Measurements from ENCODE around the gene ZFPM1. TPM values are rescaled to one million over a fixed set of nuclear protein-coding genes. Genes with fewer than 3 reads are reported as not detected.
"Not testable (repeated sequence)": the region's sequence is repeated elsewhere in the genome, so short reads cannot be mapped to it uniquely, and the experiment has no call there.

The ZFPM1 gene
- total and polyA plus RNA-seq, 4 donors, result 0.59 to 8.7 (median 5.7) TPM

DNA sequence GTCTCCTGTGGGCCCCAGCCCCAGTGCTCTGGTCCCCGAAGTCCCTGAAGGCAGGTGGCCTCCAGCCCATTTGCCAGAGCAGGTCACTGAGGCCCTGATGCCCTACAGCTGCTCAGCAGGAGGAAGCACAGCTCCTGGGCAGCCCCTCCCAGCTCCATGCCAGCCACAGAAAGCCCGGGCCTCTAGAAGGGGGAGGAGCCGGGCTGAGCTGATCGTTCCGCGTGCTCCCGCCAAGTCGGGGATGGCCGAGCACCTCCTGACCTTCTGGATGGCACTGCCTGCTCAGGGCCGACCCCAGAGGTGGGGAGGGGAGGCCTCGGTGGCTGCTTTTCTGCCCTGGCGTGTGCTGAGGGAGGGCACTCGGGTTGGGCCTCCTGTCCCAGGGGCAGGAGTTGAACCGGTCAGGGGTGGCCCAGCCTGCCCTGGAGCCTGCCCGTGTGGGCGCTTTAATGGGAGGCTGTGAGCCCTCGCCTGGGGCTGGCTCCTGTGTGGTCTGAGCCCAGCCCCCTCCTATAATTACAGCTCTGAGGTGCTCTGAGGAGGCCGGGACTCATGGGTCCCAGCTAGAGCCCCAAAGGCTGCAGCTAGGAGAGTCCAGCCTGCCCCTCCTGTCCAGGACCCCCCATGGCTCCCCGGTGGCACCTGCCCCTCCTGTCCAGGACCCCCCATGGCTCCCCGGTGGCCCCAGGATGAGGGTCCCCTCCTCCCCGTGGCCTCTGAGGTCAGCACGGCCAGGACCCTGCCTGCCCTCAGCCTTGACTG, 29.7 kb downstream of the ZFPM1 start:
- H3K4me1 ChIP-seq (ENCODE audit: control insufficient read depth, insufficient read depth, low read length), result peaks cover 38% of the 10 kb centered on the region
- no peaks in the 10 kb centered on the region for H3K9me3 ChIP-seq (ENCODE audit: control insufficient read depth, insufficient read depth, low read length)
- no peak overlapping the region for H3K4me3 ChIP-seq (ENCODE audit: low read depth, low read length)
- no peak for DNase-seq (ENCODE audit: low read depth in 4 of 6, low spot score in 6 of 6)
- peaks cover 42% of the 10 kb centered on the region for H3K36me3 ChIP-seq (ENCODE audit: control insufficient read depth, insufficient read depth, low read length)
- 53% methylated on average over 22 of the region's 22 CpGs for WGBS (ENCODE audit: insufficient coverage)
- no peaks in the 10 kb centered on the region for H3K27me3 ChIP-seq (ENCODE audit: control insufficient read depth, insufficient read depth, low read length)
- H3K27ac ChIP-seq (ENCODE audit: low read depth, low read length), result no peak overlapping the region

DNA sequence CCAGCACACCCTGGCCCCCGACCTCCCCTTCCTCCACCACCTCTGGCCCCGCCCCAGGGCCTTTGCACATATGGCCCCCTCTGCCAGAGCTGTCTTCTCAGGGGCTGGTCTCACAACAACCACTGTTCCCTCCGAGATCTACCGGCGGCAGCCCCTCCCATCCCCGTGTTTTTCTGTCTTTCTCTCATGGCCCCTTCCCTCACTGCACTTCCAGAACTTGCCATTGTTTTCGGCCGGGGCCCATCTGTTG, 30.2 kb downstream of the ZFPM1 start:
- H3K4me1 ChIP-seq (ENCODE audit: control insufficient read depth, insufficient read depth, low read length), result peaks cover 33% of the 10 kb centered on the region
- H3K36me3 ChIP-seq (ENCODE audit: control insufficient read depth, insufficient read depth, low read length), result peaks cover 47% of the 10 kb centered on the region
- 43% methylated on average over 8 of the region's 8 CpGs for WGBS (ENCODE audit: insufficient coverage)
- H3K9me3 ChIP-seq (ENCODE audit: control insufficient read depth, insufficient read depth, low read length), result no peaks in the 10 kb centered on the region
- H3K4me3 ChIP-seq (ENCODE audit: low read depth, low read length), result no peak overlapping the region
- H3K27ac ChIP-seq (ENCODE audit: low read depth, low read length), result no peak overlapping the region
- H3K27me3 ChIP-seq (ENCODE audit: control insufficient read depth, insufficient read depth, low read length), result no peaks in the 10 kb centered on the region
- DNase-seq (ENCODE audit: low read depth in 4 of 6, low spot score in 6 of 6), result no peak

DNA sequence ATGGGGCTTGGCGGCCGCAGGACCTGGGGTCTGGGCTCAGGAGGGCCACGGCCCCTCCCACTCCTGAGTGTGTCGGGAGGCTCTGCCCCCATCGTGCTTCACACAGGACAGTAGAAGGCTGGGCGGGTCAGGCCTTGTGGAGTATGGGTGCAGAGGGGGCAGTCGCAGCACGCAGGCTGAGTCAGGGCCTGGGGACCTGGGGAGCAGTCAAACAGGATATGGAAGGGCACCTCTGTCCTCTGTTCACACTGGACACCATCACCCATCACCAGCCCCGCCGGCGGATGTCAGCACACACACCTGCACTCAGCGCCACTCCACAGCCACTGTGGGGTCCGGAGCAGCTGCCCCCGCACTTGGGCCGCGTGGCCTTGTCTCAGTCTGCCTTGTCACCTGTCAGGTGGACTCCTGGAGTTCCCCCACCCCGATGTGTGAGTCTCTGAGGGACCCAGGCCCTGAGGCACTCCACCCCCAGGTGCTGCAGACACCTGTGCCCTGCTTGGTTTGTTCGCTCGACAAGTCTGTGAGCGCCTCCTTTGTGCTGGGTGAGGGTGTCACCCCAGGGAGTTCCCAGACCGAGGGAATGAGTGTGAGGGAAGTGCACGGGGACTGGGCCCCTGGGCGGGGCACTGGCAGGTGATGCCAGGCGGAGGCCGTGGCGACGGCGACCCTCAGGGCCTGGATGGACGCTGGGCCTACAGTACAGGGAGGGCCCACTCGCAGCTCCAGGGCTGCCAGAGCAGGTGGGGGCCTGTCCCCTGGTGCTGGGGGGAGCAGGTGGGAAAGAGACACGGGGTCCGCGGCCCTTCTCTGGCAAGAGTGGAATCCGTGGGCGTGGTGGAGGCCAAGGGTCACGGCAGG, 31.7 kb downstream of the ZFPM1 start:
- Histone ChIP-seq H3K4me3 (ENCODE audit: low read depth, low read length) (no peak overlapping the region), H3K36me3 (ENCODE audit: control insufficient read depth, insufficient read depth, low read length) (peaks cover 53% of the 10 kb centered on the region), H3K27ac (ENCODE audit: low read depth, low read length) (no peak overlapping the region), H3K9me3 (ENCODE audit: control insufficient read depth, insufficient read depth, low read length) (no peaks in the 10 kb centered on the region), H3K4me1 (ENCODE audit: control insufficient read depth, insufficient read depth, low read length) (peaks cover 27% of the 10 kb centered on the region), H3K27me3 (ENCODE audit: control insufficient read depth, insufficient read depth, low read length) (no peaks in the 10 kb centered on the region)
- no peak for DNase-seq (ENCODE audit: low read depth in 4 of 6, low spot score in 6 of 6)
- 90% methylated on average over 31 of the region's 36 CpGs for WGBS (ENCODE audit: insufficient coverage)

DNA sequence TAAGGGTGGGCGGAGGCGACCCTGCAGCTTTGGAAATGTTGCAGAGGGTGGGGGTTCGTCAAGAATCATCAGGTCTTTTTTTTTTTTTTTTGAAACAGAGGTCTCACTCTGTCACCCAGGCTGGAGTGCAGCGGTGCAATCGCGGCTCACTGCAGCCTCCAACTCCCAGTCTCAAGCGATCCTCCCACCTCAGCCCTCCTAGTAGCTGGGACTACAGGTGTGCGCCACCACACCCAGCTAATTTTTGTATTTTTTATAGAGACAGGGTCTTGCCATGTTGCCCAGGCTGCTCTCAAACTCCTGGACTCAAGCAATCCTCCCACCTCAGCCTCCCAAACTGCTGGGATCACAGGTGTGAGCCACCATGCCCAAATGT, 32.3 kb downstream of the ZFPM1 start:
- peaks cover 27% of the 10 kb centered on the region for H3K4me1 ChIP-seq (ENCODE audit: control insufficient read depth, insufficient read depth, low read length)
- peaks cover 56% of the 10 kb centered on the region for H3K36me3 ChIP-seq (ENCODE audit: control insufficient read depth, insufficient read depth, low read length)
- 100% methylated on average over 2 of the region's 8 CpGs for WGBS (ENCODE audit: insufficient coverage)
- not testable (repeated sequence) for H3K27ac ChIP-seq (ENCODE audit: low read depth, low read length); H3K4me3 ChIP-seq (ENCODE audit: low read depth, low read length); H3K9me3 ChIP-seq (ENCODE audit: control insufficient read depth, insufficient read depth, low read length); DNase-seq (ENCODE audit: low read depth in 4 of 6, low spot score in 6 of 6); H3K27me3 ChIP-seq (ENCODE audit: control insufficient read depth, insufficient read depth, low read length)

DNA sequence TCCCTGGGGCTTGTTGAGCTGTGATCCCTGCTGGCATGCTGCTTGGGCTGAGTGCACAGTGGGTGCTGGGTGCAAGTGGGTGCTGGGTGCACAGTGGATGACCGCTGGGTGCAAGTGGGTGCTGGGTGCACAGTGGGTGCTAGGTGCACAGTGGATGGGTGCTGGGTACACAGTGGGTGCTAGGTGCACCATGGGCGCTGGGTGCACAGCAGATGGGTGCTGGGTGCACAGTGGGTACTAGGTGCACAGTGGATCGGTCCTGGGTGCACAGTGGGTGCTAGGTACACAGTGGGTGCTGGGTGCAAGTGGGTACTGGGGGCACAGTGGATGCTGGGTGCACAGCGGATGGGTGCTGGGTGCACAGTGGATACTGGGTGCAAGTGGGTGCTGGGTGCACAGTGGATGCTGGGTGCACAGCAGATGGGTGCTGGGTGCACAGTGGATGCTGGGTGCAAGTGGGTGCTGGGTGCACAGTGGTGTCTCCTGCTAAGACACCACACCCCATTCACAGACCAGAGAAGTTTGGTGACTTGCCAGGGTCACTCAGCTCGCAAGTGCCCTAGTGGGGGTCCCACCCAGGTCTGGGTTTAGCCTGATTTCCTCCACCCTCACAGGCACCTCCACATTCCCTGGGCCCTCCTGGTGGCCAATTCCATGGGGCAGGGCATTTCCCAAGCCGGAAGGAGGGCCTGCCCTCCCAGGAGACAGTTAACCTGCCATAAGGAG, 33.5 kb downstream of the ZFPM1 start:
- WGBS (ENCODE audit: insufficient coverage), result 95% methylated on average over 5 of the region's 6 CpGs
- peaks cover 68% of the 10 kb centered on the region for H3K36me3 ChIP-seq (ENCODE audit: control insufficient read depth, insufficient read depth, low read length)
- no peak overlapping the region for H3K4me3 ChIP-seq (ENCODE audit: low read depth, low read length)
- H3K9me3 ChIP-seq (ENCODE audit: control insufficient read depth, insufficient read depth, low read length), result no peaks in the 10 kb centered on the region
- no peak overlapping the region for H3K27ac ChIP-seq (ENCODE audit: low read depth, low read length)
- peaks cover 22% of the 10 kb centered on the region for H3K4me1 ChIP-seq (ENCODE audit: control insufficient read depth, insufficient read depth, low read length)
- DNase-seq (ENCODE audit: low read depth in 4 of 6, low spot score in 6 of 6), result no peak
- H3K27me3 ChIP-seq (ENCODE audit: control insufficient read depth, insufficient read depth, low read length), result no peaks in the 10 kb centered on the region

DNA sequence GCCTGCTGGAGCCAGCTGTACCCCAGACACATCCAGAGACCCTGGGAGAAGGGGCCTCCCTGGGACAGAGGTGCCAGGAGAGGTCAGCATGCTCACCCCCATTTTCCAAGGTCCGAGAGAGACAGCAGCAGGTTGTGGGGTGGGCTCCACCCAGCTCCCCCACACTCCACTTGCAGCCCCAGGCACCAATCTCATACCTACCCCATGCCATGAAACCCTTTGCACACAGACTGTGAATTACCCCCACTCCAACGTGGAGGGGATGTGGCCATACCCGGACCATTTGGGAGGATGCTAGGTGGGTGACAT, 34.0 kb downstream of the ZFPM1 start:
- H3K27ac ChIP-seq (ENCODE audit: low read depth, low read length), result no peak overlapping the region
- peaks cover 72% of the 10 kb centered on the region for H3K36me3 ChIP-seq (ENCODE audit: control insufficient read depth, insufficient read depth, low read length)
- no peak overlapping the region for H3K4me3 ChIP-seq (ENCODE audit: low read depth, low read length)
- WGBS (ENCODE audit: insufficient coverage), result no CpG with 5 or more reads among the region's 3 CpGs
- no peaks in the 10 kb centered on the region for H3K9me3 ChIP-seq (ENCODE audit: control insufficient read depth, insufficient read depth, low read length)
- H3K27me3 ChIP-seq (ENCODE audit: control insufficient read depth, insufficient read depth, low read length), result no peaks in the 10 kb centered on the region
- DNase-seq (ENCODE audit: low read depth in 4 of 6, low spot score in 6 of 6), result no peak
- peaks cover 18% of the 10 kb centered on the region for H3K4me1 ChIP-seq (ENCODE audit: control insufficient read depth, insufficient read depth, low read length)

DNA sequence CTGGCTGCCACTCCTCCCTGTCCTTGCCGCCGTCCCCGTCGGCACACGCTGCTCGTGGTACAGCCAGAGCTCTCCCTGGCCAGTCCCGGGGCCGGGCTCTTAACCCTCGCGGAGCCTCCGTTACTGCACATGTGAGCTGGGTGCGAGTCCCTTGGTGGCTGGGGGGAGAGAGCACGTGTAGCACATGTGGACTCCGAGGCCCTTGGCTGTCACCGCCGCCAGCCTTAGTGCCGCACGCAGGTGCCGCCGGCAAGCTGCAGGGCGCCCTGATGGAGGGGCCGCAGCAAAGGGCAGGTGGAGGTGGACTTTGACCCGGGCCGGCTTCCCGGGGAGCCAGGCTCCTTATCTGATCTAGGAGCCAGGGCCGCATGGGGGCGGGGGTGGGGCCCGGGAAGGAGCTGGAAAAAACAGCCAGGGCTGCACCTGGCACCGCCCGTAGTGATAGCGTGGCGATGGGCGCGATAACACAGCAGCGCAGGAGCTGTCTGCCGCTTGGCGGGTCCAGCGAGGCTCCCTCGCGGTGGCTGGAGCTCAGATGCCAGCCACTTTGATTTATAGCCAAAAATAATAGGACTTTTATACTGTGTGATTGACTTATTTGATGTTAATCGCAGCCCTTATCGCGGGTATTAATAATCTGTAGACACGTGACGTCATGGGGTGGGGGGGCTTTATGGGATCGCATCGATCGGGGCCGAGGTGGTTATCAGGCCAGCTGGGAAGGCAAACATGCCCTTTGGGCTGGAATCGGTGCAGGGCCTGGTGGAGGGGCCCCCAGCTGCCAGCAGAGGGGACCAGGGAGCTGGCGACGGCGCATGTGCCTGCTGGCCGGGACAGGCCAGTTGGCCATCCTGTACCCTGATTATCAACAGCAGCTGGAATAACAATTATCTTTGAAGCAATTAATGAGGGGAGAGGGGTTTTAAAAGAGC, 35.1 kb downstream of the ZFPM1 start:
- 83% methylated on average over 49 of the region's 54 CpGs for WGBS (ENCODE audit: insufficient coverage)
- no peak overlapping the region for H3K4me3 ChIP-seq (ENCODE audit: low read depth, low read length)

DNA sequence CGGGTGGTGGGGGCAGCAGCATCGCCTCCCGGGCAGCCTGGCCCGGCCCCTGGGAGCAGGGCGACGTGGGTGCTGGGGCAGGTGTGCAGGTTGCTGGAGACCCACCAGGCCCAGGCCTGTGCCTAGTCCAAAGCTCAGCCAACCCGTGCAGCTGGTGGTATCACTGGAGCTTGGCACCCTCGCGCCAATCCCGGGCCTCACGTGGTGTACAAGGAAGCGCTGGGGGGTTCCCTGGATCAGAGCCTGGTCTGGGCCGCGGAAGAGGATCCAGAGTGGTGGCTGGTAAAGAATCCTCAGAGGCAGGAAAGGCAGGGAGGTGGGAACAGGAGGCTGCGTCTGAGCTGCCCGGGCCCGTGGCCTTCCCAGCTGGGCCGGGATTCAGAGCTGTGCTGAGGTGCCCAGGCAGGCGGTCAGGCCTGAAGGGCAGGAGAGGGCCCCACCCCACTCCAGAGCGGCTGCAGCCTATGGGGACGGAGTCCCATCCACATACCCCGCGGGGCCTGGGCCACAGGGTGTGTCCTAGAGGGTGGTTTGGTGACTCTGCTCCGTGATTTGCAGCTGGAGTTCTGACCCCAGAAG, 36.2 kb downstream of the ZFPM1 start:
- H3K27ac ChIP-seq (ENCODE audit: low read depth, low read length), result no peak overlapping the region
- WGBS (ENCODE audit: insufficient coverage), result 89% methylated on average over 22 of the region's 24 CpGs
- no peak for DNase-seq (ENCODE audit: low read depth in 4 of 6, low spot score in 6 of 6)
- no peaks in the 10 kb centered on the region for H3K9me3 ChIP-seq (ENCODE audit: control insufficient read depth, insufficient read depth, low read length)
- H3K4me1 ChIP-seq (ENCODE audit: control insufficient read depth, insufficient read depth, low read length), result peaks cover 5% of the 10 kb centered on the region
- H3K36me3 ChIP-seq (ENCODE audit: control insufficient read depth, insufficient read depth, low read length), result peaks cover 71% of the 10 kb centered on the region
- H3K27me3 ChIP-seq (ENCODE audit: control insufficient read depth, insufficient read depth, low read length), result no peaks in the 10 kb centered on the region
- H3K4me3 ChIP-seq (ENCODE audit: low read depth, low read length), result no peak overlapping the region

More for the DNA sequence above, 35.1 kb downstream of the ZFPM1 start:
- H3K27me3 ChIP-seq (ENCODE audit: control insufficient read depth, insufficient read depth, low read length), result no peaks in the 10 kb centered on the region
- no peaks in the 10 kb centered on the region for H3K9me3 ChIP-seq (ENCODE audit: control insufficient read depth, insufficient read depth, low read length)
- peaks cover 7% of the 10 kb centered on the region for H3K4me1 ChIP-seq (ENCODE audit: control insufficient read depth, insufficient read depth, low read length)
- no peak overlapping the region for H3K27ac ChIP-seq (ENCODE audit: low read depth, low read length)
- no peak for DNase-seq (ENCODE audit: low read depth in 4 of 6, low spot score in 6 of 6)
- H3K36me3 ChIP-seq (ENCODE audit: control insufficient read depth, insufficient read depth, low read length), result peaks cover 69% of the 10 kb centered on the region

Data from spinal cord (tissue), 10 donors.